Measurements from ENCODE around the gene TERT. TPM values are rescaled to one million over a fixed set of nuclear protein-coding genes. Genes with fewer than 3 reads are reported as not detected.
"Not testable (repeated sequence)": the region's sequence is repeated elsewhere in the genome, so short reads cannot be mapped to it uniquely, and the experiment has no call there.

Gene TERT
- total RNA-seq, 1 experiment from 2014 or later, result 15.1 TPM

DNA sequence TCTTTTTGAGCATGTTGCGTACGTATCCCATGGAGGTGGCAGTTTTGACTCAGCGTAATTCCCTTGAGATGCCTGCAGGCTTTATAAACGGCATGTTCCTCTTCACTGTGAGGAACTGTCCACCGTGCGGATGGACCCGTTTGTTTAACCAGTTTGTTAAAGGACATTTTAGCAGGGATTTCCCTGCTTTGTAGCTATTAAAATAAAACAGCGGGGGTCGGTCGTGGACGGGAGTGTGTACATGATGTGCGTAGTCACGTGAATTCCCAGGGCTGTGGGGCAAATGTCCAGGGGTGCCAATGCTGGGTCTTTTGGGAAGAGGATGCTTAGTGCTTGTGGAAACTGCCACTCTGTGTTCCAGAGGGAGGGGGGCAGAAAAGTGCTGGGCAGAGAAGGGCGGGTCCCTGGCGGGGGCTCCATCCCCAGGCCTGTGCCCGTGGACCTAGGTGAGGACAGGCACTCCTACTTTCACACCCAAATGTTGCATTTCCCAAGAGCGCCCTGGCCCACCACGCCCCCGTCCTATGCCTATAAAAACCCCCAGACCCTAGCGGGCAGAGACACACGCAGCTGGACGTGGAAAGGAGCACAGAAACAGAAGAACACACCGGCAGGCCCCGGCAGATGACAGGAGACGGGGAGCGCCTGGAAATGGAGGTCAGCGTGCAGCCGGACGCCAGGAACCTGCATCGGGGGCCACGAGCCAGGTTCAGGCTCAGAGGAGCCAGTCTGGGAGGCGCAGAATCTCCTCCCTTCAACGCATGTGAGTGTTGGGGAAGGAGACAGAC, 4.0 kb upstream of the TERT start:
- Histone ChIP-seq H3K27me3 (ENCODE audit: control insufficient read depth, insufficient read depth, low read length) (peaks cover 10% of the 10 kb centered on the region), H3K36me3 (replicated peaks; ENCODE audit: control insufficient read depth, insufficient read depth, low read length) (no peaks in the 10 kb centered on the region), H3K4me3 (ENCODE audit: insufficient read depth, low read depth, low read length) (no peak overlapping the region)
- no peak for DNase-seq

DNA sequence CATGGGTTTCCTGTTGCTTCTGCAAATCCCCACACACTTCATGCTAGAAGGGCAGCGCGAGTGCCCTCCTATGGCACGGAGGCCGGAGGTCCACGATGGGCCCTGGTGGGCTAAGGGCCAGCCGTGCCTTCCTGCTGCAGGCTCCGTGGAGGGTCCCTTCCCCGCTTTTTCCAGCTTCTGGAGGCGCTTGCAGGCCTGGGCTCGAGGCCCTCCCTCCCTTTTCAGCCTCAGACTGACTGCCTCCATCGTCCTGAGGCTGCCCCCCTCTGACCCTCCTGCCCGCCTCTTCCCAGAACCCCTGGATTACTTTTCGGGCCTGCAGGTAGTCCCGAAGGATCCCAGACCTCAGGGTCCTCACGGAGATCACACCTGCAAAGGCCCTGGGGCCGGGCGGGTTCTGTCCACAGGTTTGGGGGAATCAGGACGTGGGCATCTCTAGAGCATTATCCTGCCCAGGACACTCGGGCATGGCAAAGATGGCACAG, 3.2 kb upstream of the TERT start:
- H3K4me3 ChIP-seq (ENCODE audit: insufficient read depth, low read depth, low read length), result no peak overlapping the region
- H3K36me3 ChIP-seq (replicated peaks; ENCODE audit: control insufficient read depth, insufficient read depth, low read length), result no peaks in the 10 kb centered on the region
- DNase-seq, result no peak
- H3K27me3 ChIP-seq (ENCODE audit: control insufficient read depth, insufficient read depth, low read length), result peaks cover 10% of the 10 kb centered on the region

DNA sequence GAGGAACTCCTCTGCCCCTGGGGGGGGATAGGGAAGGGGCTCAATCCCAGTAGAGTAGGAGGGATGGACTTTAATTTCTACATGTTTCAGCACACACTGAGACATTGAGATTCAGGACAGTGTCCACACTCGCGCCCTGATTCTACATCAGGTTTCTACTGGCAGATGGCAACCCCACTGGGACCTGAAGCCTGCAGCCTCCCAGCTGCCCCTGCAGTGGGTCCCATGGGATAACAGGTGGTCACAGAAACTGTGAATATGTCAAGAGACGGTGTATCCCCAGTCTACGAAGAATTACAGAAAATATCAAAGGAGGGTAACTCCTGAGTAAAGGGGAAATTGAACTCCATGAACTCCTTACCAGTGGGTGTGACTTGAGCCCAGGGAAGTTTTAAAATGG, 2.4 kb upstream of the TERT start:
- no peaks in the 10 kb centered on the region for H3K36me3 ChIP-seq (replicated peaks; ENCODE audit: control insufficient read depth, insufficient read depth, low read length)
- no peak for DNase-seq
- H3K4me3 ChIP-seq (ENCODE audit: insufficient read depth, low read depth, low read length), result no peak overlapping the region
- peaks cover 10% of the 10 kb centered on the region for H3K27me3 ChIP-seq (ENCODE audit: control insufficient read depth, insufficient read depth, low read length)

DNA sequence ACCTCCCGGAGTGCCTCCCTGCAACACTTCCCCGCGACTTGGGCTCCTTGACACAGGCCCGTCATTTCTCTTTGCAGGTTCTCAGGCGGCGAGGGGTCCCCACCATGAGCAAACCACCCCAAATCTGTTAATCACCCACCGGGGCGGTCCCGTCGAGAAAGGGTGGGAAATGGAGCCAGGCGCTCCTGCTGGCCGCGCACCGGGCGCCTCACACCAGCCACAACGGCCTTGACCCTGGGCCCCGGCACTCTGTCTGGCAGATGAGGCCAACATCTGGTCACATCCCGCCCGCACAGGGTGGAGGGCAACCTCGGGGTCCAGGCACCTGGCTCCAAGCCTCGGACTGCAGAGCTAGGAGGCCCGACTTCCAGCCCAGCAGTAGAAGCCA, 776 bp upstream of the TERT start:
- DNase-seq, result peak; percentile 60
- Histone ChIP-seq H3K27me3 (ENCODE audit: control insufficient read depth, insufficient read depth, low read length) (peaks cover 10% of the 10 kb centered on the region), H3K4me3 (ENCODE audit: insufficient read depth, low read depth, low read length) (peak overlapping the region; percentile 56), H3K36me3 (replicated peaks; ENCODE audit: control insufficient read depth, insufficient read depth, low read length) (no peaks in the 10 kb centered on the region; the same call in 1 of the 2 replicates)

DNA sequence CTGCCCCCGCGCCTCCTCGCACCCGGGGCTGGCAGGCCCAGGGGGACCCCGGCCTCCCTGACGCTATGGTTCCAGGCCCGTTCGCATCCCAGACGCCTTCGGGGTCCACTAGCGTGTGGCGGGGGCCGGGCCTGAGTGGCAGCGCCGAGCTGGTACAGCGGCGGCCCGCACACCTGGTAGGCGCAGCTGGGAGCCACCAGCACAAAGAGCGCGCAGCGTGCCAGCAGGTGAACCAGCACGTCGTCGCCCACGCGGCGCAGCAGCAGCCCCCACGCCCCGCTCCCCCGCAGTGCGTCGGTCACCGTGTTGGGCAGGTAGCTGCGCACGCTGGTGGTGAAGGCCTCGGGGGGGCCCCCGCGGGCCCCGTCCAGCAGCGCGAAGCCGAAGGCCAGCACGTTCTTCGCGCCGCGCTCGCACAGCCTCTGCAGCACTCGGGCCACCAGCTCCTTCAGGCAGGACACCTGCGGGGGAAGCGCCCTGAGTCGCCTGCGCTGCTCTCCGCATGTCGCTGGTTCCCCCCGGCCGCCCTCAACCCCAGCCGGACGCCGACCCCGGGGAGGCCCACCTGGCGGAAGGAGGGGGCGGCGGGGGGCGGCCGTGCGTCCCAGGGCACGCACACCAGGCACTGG, 548 bp downstream of the TERT start:
- peaks cover 10% of the 10 kb centered on the region for H3K27me3 ChIP-seq (ENCODE audit: control insufficient read depth, insufficient read depth, low read length)
- H3K4me3 ChIP-seq (ENCODE audit: insufficient read depth, low read depth, low read length), result peak overlapping the region; percentile 56
- H3K36me3 ChIP-seq (replicated peaks; ENCODE audit: control insufficient read depth, insufficient read depth, low read length), result no peaks in the 10 kb centered on the region; the same call in 1 of the 2 replicates
- peak; percentile 81 for DNase-seq

DNA sequence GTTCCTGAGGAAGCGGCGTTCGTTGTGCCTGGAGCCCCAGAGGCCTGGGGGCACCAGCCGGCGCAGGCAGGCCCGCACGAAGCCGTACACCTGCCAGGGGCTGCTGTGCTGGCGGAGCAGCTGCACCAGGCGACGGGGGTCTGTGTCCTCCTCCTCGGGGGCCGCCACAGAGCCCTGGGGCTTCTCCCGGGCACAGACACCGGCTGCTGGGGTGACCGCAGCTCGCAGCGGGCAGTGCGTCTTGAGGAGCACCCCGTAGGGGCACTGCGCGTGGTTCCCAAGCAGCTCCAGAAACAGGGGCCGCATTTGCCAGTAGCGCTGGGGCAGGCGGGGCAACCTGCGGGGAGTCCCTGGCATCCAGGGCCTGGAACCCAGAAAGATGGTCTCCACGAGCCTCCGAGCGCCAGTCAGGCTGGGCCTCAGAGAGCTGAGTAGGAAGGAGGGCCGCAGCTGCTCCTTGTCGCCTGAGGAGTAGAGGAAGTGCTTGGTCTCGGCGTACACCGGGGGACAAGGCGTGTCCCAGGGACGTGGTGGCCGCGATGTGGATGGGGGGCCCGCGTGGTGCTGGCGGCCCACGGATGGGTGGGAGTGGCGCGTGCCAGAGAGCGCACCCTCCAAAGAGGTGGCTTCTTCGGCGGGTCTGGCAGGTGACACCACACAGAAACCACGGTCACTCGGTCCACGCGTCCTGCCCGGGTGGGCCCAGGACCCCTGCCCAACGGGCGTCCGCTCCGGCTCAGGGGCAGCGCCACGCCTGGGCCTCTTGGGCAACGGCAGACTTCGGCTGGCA, 1.3 kb downstream of the TERT start:
- DNase-seq, result peak; percentile 56
- no peak overlapping the region for H3K4me3 ChIP-seq (ENCODE audit: insufficient read depth, low read depth, low read length)
- no peaks in the 10 kb centered on the region; the same call in none of the 2 replicates for H3K36me3 ChIP-seq (replicated peaks; ENCODE audit: control insufficient read depth, insufficient read depth, low read length)
- peaks cover 10% of the 10 kb centered on the region for H3K27me3 ChIP-seq (ENCODE audit: control insufficient read depth, insufficient read depth, low read length)

DNA sequence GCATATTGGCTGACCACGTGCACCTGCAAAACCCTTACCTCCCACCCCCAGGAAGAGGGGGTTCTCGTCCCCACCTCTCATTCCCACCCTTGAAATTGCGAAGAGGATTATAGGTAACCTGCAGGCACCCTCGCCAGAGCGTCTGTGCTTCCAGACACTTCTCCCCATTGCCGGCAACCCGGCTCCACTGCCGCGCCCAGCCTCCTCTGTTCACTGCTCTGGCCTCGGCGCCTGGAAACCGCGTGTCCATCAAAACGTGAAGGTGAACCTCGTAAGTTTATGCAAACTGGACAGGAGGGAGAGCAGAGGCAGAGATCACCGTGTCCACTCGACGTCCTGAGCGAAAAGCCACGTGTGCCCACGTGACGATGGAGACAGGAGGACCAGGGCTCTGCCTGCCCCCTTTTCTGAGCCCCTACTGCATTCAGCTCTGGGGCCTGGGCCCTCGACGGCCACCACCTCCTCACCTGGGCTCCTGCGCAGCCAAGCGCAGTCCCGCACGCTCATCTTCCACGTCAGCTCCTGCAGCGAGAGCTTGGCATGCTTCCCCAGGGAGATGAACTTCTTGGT, 1.9 kb downstream of the TERT start:
- DNase-seq, result no peak
- peaks cover 10% of the 10 kb centered on the region for H3K27me3 ChIP-seq (ENCODE audit: control insufficient read depth, insufficient read depth, low read length)
- no peak overlapping the region for H3K4me3 ChIP-seq (ENCODE audit: insufficient read depth, low read depth, low read length)
- H3K36me3 ChIP-seq (replicated peaks; ENCODE audit: control insufficient read depth, insufficient read depth, low read length), result no peaks in the 10 kb centered on the region; the same call in none of the 2 replicates

DNA sequence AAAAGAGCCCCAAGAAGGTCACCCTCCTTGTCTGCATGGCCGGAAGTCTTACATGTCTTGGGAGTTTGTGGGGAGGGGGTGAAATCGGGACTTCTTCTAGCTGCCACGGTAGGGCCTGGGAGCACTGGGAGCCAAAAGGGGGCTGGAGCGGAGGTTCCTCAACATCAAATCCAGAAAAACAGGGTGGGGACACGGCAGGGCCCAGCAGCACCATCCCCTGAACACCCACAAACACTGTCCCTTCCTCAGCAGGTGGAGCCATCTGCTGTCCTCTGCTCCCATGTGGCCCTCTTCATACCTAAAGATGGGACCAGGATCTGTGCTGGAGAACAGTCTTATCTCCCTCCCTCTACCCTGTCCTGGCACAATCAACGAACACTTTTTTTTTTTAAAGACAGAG, 2.7 kb downstream of the TERT start:
- no peak for DNase-seq
- Histone ChIP-seq H3K36me3 (replicated peaks; ENCODE audit: control insufficient read depth, insufficient read depth, low read length) (no peaks in the 10 kb centered on the region; the same call in none of the 2 replicates), H3K27me3 (ENCODE audit: control insufficient read depth, insufficient read depth, low read length) (peaks cover 10% of the 10 kb centered on the region), H3K4me3 (ENCODE audit: insufficient read depth, low read depth, low read length) (no peak overlapping the region)

DNA sequence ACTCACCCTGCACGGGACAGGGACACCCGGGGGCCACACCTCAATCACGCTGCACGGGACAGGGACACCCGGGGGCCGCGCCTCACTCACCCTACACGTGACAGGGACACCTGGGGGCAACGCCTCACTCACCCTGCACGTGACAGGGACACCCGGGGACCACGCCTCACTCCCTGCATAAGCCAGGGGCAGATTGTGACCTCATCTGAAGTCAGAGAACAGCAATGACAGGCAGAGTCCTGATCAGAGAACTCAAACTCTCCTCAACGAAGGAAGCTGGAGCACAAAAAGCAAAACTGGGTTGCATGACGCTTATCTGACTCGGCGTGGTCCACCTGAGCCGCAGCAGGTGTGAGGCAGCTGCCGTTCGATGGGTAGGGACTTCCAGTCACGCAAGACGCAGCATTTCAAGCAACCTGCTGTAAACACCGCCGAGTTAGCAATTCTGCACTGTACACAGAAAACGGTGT, 3.2 kb downstream of the TERT start:
- Histone ChIP-seq H3K27me3 (ENCODE audit: control insufficient read depth, insufficient read depth, low read length) (peaks cover 10% of the 10 kb centered on the region), H3K36me3 (replicated peaks; ENCODE audit: control insufficient read depth, insufficient read depth, low read length) (no peaks in the 10 kb centered on the region; the same call in none of the 2 replicates), H3K4me3 (ENCODE audit: insufficient read depth, low read depth, low read length) (no peak overlapping the region)
- DNase-seq, result no peak

DNA sequence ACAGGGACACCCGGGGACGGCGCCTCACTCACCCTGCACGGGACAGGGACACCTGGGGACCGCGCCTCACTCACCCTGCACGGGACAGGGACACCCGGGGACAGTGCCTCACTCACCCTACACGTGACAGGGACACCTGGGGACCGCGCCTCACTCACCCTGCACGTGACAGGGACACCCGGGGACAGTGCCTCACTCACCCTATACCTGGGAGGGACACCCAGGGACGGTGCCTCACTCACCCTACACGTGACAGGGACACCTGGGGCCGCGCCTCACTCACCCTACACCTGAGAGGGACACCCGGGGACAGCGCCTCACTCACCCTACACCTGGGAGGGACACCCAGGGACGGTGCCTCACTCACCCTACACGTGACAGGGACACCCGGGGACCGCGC, 3.9 kb downstream of the TERT start:
- DNase-seq, result not testable (repeated sequence)

DNA sequence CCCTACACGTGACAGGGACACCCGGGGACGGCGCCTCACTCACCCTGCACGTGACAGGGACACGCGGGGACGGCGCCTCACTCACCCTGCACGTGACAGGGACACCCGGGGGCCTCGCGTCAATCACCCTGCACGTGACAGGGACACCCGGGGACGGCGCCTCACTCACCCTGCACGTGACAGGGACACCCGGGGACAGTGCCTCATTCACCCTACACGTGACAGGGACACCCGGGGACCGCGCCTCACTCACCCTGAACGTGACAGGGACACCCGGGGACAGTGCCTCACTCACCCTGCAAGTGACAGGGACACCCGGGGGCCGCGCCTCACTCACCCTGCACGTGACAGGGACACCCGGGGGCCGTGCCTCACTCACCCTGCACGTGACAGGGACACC, 5.3 kb downstream of the TERT start:
- H3K4me3 ChIP-seq (ENCODE audit: insufficient read depth, low read depth, low read length); H3K27me3 ChIP-seq (ENCODE audit: control insufficient read depth, insufficient read depth, low read length); DNase-seq; H3K36me3 ChIP-seq (replicated peaks; ENCODE audit: control insufficient read depth, insufficient read depth, low read length): not testable (repeated sequence)

More for the DNA sequence above, 3.9 kb downstream of the TERT start:
- H3K4me3 ChIP-seq (ENCODE audit: insufficient read depth, low read depth, low read length); H3K27me3 ChIP-seq (ENCODE audit: control insufficient read depth, insufficient read depth, low read length); H3K36me3 ChIP-seq (replicated peaks; ENCODE audit: control insufficient read depth, insufficient read depth, low read length): not testable (repeated sequence)

DNA sequence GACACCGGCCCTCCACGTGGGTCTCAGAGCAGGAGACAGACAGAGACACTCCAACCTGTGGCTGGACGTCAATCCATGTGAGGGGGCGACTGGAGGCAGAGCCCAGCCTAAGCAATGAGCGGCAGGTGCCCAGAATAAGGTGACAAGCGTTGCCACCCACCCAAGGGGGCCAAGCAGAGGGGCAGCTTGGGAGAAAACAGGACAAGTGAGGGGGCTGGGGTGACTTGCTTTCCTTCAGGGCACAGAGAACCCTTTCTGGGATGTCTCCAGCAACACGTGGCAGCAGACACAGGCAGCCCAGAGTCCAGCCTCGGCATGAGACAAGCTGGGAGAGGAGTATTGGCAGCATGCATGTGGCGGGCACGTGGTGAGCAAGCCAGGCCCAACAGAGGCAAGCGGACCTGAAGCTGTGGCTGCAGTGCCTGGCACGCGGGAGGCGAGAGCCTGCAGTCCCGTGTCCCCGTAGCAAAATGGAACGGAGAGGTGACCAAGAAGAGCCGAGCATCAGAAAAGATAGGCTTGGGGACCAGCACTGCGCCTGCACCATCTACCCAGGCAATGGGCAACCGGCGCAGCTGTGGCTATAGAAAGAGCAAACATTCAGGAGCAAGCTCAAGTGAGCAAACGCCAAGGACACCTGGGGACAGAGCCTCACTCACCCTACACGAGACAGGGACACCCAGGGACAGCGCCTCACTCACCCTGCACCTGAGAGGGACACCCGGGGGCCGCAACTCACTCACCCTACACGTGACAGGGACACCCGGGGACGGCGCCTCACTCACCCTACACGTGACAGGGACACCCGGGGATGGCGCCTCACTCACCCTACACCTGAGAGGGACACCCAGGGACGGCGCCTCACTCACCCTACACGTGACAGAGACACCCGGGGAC, 6.2 kb downstream of the TERT start:
- peak; percentile 27 for DNase-seq
- H3K4me3 ChIP-seq (ENCODE audit: insufficient read depth, low read depth, low read length), result no peak overlapping the region
- no peaks in the 10 kb centered on the region for H3K27me3 ChIP-seq (ENCODE audit: control insufficient read depth, insufficient read depth, low read length)
- H3K36me3 ChIP-seq (replicated peaks; ENCODE audit: control insufficient read depth, insufficient read depth, low read length), result no peaks in the 10 kb centered on the region; the same call in none of the 2 replicates

DNA sequence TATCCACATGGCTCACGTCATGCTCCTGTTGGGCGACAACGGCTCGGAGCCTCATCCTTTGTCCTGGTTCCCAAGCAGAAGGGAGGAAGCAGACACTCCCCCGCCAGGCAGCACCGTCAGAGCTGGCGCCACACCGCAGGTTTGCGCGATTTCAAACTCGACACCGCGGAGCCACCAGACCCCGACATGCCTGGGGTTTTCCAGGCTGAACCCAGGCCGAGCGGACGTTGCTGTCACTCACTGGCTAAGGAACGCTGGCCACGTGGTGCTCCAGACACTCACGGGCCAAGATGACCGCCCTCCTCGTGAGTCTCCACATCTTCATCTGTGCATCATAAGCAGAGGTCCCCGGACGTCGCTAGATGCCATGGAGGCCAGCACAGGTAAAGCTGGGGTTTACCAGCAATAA, 9.0 kb downstream of the TERT start:
- Histone ChIP-seq H3K4me3 (ENCODE audit: insufficient read depth, low read depth, low read length) (no peak overlapping the region), H3K27me3 (ENCODE audit: control insufficient read depth, insufficient read depth, low read length) (no peaks in the 10 kb centered on the region), H3K36me3 (replicated peaks; ENCODE audit: control insufficient read depth, insufficient read depth, low read length) (no peaks in the 10 kb centered on the region; the same call in none of the 2 replicates)
- no peak for DNase-seq

Measured in H7 (cell line).